OCI-LY1 (cell line): ENCODE data around the gene MRPL3.

Source experiments
- H2AFZ ChIP-seq: fragments of 200-600 bp; sonication (generic), shearing (Covaris generic); 2 replicates; pipeline ENCODE4 v1.6.0; 2014; ENCODE audit warnings: antibody characterized with exemption, mild to moderate bottlenecking, low read length
- H3F3A ChIP-seq: fragments of 200-600 bp; sonication (generic), shearing (Covaris generic); 2 replicates; pipeline ENCODE4 v1.6.0; 2014; ENCODE audit warnings: mild to moderate bottlenecking, antibody characterized with exemption, low read length, moderate library complexity; ENCODE audit not compliant: insufficient read depth
- H3K27ac ChIP-seq: fragments of 200-600 bp; sonication (generic); 2 replicates; pipeline ENCODE4 v1.5.1; 2014; ENCODE audit warnings: low read length, mixed run types, mild to moderate bottlenecking, low read depth; ENCODE audit not compliant: poor library complexity, severe bottlenecking
- H3K27me3 ChIP-seq: fragments of 200-600 bp; sonication (generic); 2 replicates; pipeline ENCODE4 v1.6.0; 2014; ENCODE audit warnings: antibody characterized with exemption, mild to moderate bottlenecking, low read length, moderate library complexity; ENCODE audit not compliant: insufficient read depth
- H3K36me3 ChIP-seq: fragments of 200-600 bp; sonication (generic); 2 replicates; pipeline ENCODE4 v1.6.1; 2014; ENCODE audit warnings: mild to moderate bottlenecking, antibody characterized with exemption, low read length, moderate library complexity, mixed read lengths; ENCODE audit not compliant: insufficient read depth
- H3K4me1 ChIP-seq: fragments of 200-600 bp; sonication (generic); 2 replicates; pipeline ENCODE4 v1.5.1; 2014; ENCODE audit warnings: mild to moderate bottlenecking, low read length, moderate library complexity; ENCODE audit not compliant: insufficient read depth, severe bottlenecking
- H3K4me2 ChIP-seq: fragments of 200-600 bp; sonication (generic), shearing (Covaris generic); 2 replicates; pipeline ENCODE4 v1.6.1; 2014; ENCODE audit warnings: low read length
- H3K4me3 ChIP-seq: fragments of 200-600 bp; sonication (generic); 2 replicates; pipeline ENCODE4 v1.5.1; 2014; ENCODE audit warnings: low read length, low read depth, mild to moderate bottlenecking, mixed read lengths; ENCODE audit not compliant: poor library complexity, severe bottlenecking
- H3K79me2 ChIP-seq: fragments of 200-600 bp; shearing (Covaris generic); 2 replicates; pipeline ENCODE4 v1.6.1; 2016; ENCODE audit warnings: mixed run types, low read length, mixed read lengths; ENCODE audit not compliant: insufficient read depth
- H3K9ac ChIP-seq: fragments of 200-600 bp; sonication (generic), shearing (Covaris generic); 2 replicates; pipeline ENCODE4 v1.6.1; 2014; ENCODE audit warnings: mild to moderate bottlenecking, low read length, mixed read lengths
- H3K9me2 ChIP-seq: fragments of 200-600 bp; sonication (generic), shearing (Covaris generic); 2 replicates; pipeline ENCODE4 v1.6.1; 2014; ENCODE audit warnings: low read depth, mild to moderate bottlenecking, low read length, mixed read lengths
- H3K9me3 ChIP-seq: fragments of 200-600 bp; shearing (Covaris generic); 2 replicates; pipeline ENCODE4 v1.6.1; 2014; ENCODE audit warnings: low read length, mixed read lengths
- H4K20me1 ChIP-seq: fragments of 200-600 bp; sonication (generic), shearing (Covaris generic); 2 replicates; pipeline ENCODE4 v1.6.0; 2016; ENCODE audit warnings: mild to moderate bottlenecking, low read length; ENCODE audit not compliant: insufficient read depth
- EZH2 ChIP-seq: fragments of 200-600 bp; sonication (generic), shearing (Covaris generic); IDR thresholded peaks from 2 replicates; pipeline ENCODE4 v1.8.0; 2017; ENCODE audit warnings: borderline replicate concordance, mixed run types, mild to moderate bottlenecking, antibody characterized with exemption, low read length, moderate library complexity, mixed read lengths
- TF ChIP-seq, protein P1 (sequence below): fragments of 200-600 bp; sonication (generic), shearing (Covaris generic); IDR thresholded peaks from 2 replicates; pipeline ENCODE4 v1.5.1; 2017; ENCODE audit warnings: mild to moderate bottlenecking, antibody characterized with exemption, low read length, moderate library complexity, mixed read lengths

Gene MRPL3

DNA sequence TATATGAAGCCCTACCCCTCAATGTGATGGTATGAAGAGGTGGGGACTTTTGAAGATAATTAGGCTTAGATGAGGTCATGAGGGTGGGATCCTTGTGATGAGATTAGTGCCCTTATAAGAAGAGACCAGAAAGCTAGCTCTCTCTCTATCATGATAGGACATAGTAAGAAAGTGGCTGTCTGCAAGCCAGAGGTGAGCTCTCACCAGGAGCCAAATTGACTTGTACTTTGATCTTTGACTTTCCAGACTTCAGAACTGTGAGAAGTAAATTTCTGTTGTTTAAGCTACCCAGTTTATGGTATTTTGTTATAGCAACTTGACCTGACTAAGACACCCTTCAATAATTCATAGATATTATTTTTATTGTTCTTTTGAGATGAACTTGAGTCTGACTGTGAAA lies 29.9 kb upstream of the MRPL3 start:
- H3K4me3 ChIP-seq = no peak overlapping the region
- no peaks in the 10 kb centered on the region for H3F3A ChIP-seq
- H3K27ac ChIP-seq = no peak overlapping the region
- no peaks in the 10 kb centered on the region for H3K79me2 ChIP-seq
- H3K9ac ChIP-seq = no peak overlapping the region
- peaks cover 11% of the 10 kb centered on the region; the same call in 1 of the 2 replicates for H3K27me3 ChIP-seq
- H4K20me1 ChIP-seq = no peaks in the 10 kb centered on the region
- no peaks in the 10 kb centered on the region for H3K36me3 ChIP-seq
- H3K9me2 ChIP-seq = no peaks in the 10 kb centered on the region
- no peaks in the 10 kb centered on the region for H3K4me1 ChIP-seq
- TF ChIP-seq, protein P1, sequence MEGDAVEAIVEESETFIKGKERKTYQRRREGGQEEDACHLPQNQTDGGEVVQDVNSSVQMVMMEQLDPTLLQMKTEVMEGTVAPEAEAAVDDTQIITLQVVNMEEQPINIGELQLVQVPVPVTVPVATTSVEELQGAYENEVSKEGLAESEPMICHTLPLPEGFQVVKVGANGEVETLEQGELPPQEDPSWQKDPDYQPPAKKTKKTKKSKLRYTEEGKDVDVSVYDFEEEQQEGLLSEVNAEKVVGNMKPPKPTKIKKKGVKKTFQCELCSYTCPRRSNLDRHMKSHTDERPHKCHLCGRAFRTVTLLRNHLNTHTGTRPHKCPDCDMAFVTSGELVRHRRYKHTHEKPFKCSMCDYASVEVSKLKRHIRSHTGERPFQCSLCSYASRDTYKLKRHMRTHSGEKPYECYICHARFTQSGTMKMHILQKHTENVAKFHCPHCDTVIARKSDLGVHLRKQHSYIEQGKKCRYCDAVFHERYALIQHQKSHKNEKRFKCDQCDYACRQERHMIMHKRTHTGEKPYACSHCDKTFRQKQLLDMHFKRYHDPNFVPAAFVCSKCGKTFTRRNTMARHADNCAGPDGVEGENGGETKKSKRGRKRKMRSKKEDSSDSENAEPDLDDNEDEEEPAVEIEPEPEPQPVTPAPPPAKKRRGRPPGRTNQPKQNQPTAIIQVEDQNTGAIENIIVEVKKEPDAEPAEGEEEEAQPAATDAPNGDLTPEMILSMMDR = no peak
- TF ChIP-seq EZH2 = no peak
- H3K9me3 ChIP-seq = 0 out of 2 replicates have a peak, but pooled peaks cover 3% of the 10 kb centered on the region
- no peak overlapping the region for H2AFZ ChIP-seq
- no peak overlapping the region for H3K4me2 ChIP-seq

DNA sequence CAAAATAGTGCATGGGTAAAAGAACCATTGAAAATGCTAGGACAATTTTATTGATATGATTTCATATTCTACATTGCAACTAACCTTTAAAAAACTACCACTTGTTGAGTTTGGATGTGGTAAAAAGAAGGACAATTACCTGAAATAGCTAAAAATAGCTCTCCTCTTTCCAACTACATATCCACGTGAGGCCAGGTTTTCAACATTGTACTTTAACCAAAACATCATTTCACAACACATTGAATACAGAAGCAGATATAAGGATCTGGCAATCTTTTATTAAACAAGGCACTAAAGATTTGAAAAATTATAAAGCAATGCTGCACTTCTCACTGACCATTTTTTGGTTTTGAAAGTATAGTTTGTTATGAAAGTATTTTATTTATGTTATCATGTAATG lies 28.1 kb upstream of the MRPL3 start:
- Histone ChIP-seq H3K9me2 (no peaks in the 10 kb centered on the region), H3F3A (no peaks in the 10 kb centered on the region), H3K9ac (no peak overlapping the region), H3K79me2 (no peaks in the 10 kb centered on the region), H3K9me3 (0 out of 2 replicates have a peak, but pooled peaks cover 3% of the 10 kb centered on the region), H3K4me3 (no peak overlapping the region), H3K27ac (no peak overlapping the region), H3K4me1 (no peaks in the 10 kb centered on the region), H3K27me3 (peaks cover 17% of the 10 kb centered on the region; the same call in 1 of the 2 replicates), H2AFZ (no peak overlapping the region), H3K4me2 (no peak overlapping the region), H3K36me3 (no peaks in the 10 kb centered on the region), H4K20me1 (no peaks in the 10 kb centered on the region)
- TF ChIP-seq EZH2 = no peak
- TF ChIP-seq, protein P1 = no peak

DNA sequence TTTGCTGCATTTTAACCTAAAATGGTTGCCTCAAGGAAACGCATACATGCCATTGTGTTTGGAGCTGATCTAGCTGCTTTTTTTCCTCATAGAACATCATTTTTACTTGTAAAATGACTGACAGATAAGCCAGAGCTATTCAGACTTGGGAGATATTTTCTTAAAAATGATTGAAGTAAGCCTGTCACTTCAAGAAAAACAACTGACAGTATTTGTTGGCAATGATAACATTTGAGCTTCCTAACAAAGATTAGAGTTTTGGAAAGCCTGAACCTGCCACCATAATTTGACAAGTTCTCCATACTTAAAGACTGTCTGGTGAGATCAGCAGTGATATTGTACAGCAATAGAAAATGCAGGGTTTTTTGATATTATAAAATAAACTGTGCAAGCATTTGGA lies 27.6 kb upstream of the MRPL3 start:
- 0 out of 2 replicates have a peak, but pooled peaks cover 3% of the 10 kb centered on the region for H3K9me3 ChIP-seq
- TF ChIP-seq, protein P1 = no peak
- TF ChIP-seq EZH2 = no peak
- H3F3A ChIP-seq = no peaks in the 10 kb centered on the region

More for the DNA sequence above, 27.6 kb upstream of the MRPL3 start:
- Histone ChIP-seq H3K4me1 (no peaks in the 10 kb centered on the region), H4K20me1 (no peaks in the 10 kb centered on the region), H3K9ac (no peak overlapping the region), H3K27me3 (peaks cover 17% of the 10 kb centered on the region; the same call in 1 of the 2 replicates), H3K4me3 (no peak overlapping the region), H3K9me2 (no peaks in the 10 kb centered on the region), H3K79me2 (no peaks in the 10 kb centered on the region), H2AFZ (no peak overlapping the region), H3K4me2 (no peak overlapping the region), H3K36me3 (no peaks in the 10 kb centered on the region), H3K27ac (no peak overlapping the region)
